Choroid plexus epithelial cell (primary cell): ENCODE measurements around the gene MAD1L1.
A peak's percentile ranks its signal among the peaks of the same experiment; 100 is the strongest.

Experiments
- DNase-seq: peaks from one replicate; pipeline ENCODE4 v3.0.0-alpha.2; 2010; ENCODE audit warnings: low read depth
- H3K4me3 ChIP-seq: 2 replicates; pipeline ENCODE4 v1.5.1; 2011; ENCODE audit warnings: low read depth, mild to moderate bottlenecking, control low read depth, low read length, moderate library complexity
- CTCF ChIP-seq: conservative IDR thresholded peaks from 2 replicates; pipeline ENCODE4 v1.5.1; 2011; ENCODE audit warnings: low read depth, mild to moderate bottlenecking, control low read depth, inconsistent platforms, low read length, moderate library complexity

MAD1L1 gene

GRCh38 chr7:1887251-1887650 is 345.5 kb downstream of the MAD1L1 start:
- no peak for DNase-seq
- H3K4me3 ChIP-seq = no peak overlapping the region
- no peak for TF ChIP-seq CTCF

GRCh38 chr7:1886361-1887064 is 346.2 kb downstream of the MAD1L1 start:
- TF ChIP-seq CTCF = no peak
- DNase-seq = no peak
- H3K4me3 ChIP-seq = no peak overlapping the region

- no peak for TF ChIP-seq CTCF
- H3K4me3 ChIP-seq = no peak overlapping the region
- no peak for DNase-seq
These were observed 347.1 kb downstream of the MAD1L1 start for GRCh38 chr7:1885465-1886226.

GRCh38 chr7:1884583-1885350 is 348.0 kb downstream of the MAD1L1 start:
- no peak for TF ChIP-seq CTCF
- H3K4me3 ChIP-seq = no peak overlapping the region

GRCh38 chr7:1883834-1884582 is 348.7 kb downstream of the MAD1L1 start:
- DNase-seq = peak; percentile 9
- peak; percentile 31 for TF ChIP-seq CTCF
- no peak overlapping the region for H3K4me3 ChIP-seq

More at GRCh38 chr7:1884583-1885350, 348.0 kb downstream of the MAD1L1 start:
- DNase-seq = no peak

- H3K4me3 ChIP-seq = no peak overlapping the region
- peak; percentile 46 for DNase-seq
- TF ChIP-seq CTCF = no peak
These were observed 349.5 kb downstream of the MAD1L1 start for GRCh38 chr7:1883031-1883761.
